Loucy (cell line): ENCODE results near the gene AUH.

Source experiments
- H2AFZ ChIP-seq: fragments of 200-600 bp; sonication (generic); 2 replicates; pipeline ENCODE4 v1.6.0; 2016; ENCODE audit warnings: antibody characterized with exemption, mild to moderate bottlenecking, low read length, moderate library complexity
- H3F3A ChIP-seq: fragments of 200-600 bp; 2 replicates; pipeline ENCODE4 v1.6.0; 2016; ENCODE audit warnings: antibody characterized with exemption, low read depth, mild to moderate bottlenecking
- H3K27me3 ChIP-seq: fragments of 200-600 bp; sonication (generic); 2 replicates; pipeline ENCODE4 v1.6.1; 2014; ENCODE audit warnings: low read length, mild to moderate bottlenecking; ENCODE audit not compliant: insufficient read depth, poor library complexity, severe bottlenecking
- H3K36me3 ChIP-seq: fragments of 200-600 bp; sonication (generic); 2 replicates; pipeline ENCODE4 v1.6.1; 2016; ENCODE audit warnings: low read length; ENCODE audit not compliant: insufficient read depth
- H3K4me1 ChIP-seq: fragments of 200-600 bp; sonication (generic); 2 replicates; pipeline ENCODE4 v1.5.1; 2014; ENCODE audit warnings: low read length, mild to moderate bottlenecking; ENCODE audit not compliant: insufficient read depth, poor library complexity, severe bottlenecking
- H3K4me2 ChIP-seq: fragments of 200-600 bp; sonication (generic); 2 replicates; pipeline ENCODE4 v1.6.0; 2014; ENCODE audit warnings: antibody characterized with exemption, low read length, low read depth, mild to moderate bottlenecking; ENCODE audit not compliant: poor library complexity, severe bottlenecking
- H3K4me3 ChIP-seq: fragments of 200-600 bp; sonication (generic); 2 replicates; pipeline ENCODE4 v1.5.1; 2014; ENCODE audit warnings: low read length, mild to moderate bottlenecking, mixed read lengths; ENCODE audit not compliant: poor library complexity, severe bottlenecking
- H3K79me2 ChIP-seq: fragments of 200-600 bp; sonication (generic); 2 replicates; pipeline ENCODE4 v1.6.1; 2014; ENCODE audit warnings: low read length; ENCODE audit not compliant: insufficient read depth
- H3K9ac ChIP-seq: fragments of 200-600 bp; sonication (generic); 2 replicates; pipeline ENCODE4 v1.6.0; 2014; ENCODE audit warnings: mild to moderate bottlenecking, low read depth, low read length, moderate library complexity; ENCODE audit not compliant: poor library complexity, severe bottlenecking
- H3K9me2 ChIP-seq: fragments of 200-600 bp; sonication (generic); replicated peaks from 2 replicates; pipeline ENCODE4 v1.6.1; 2016; ENCODE audit warnings: low read depth, low read length, mixed read lengths
- H3K9me3 ChIP-seq: fragments of 200-600 bp; sonication (generic); 2 replicates; pipeline ENCODE4 v1.6.1; 2014; ENCODE audit warnings: mild to moderate bottlenecking, antibody characterized with exemption, low read length, low read depth; ENCODE audit not compliant: insufficient read depth
- H4K20me1 ChIP-seq: fragments of 200-600 bp; sonication (generic); 2 replicates; pipeline ENCODE4 v1.6.0; 2014; ENCODE audit warnings: antibody characterized with exemption, low read length, mild to moderate bottlenecking; ENCODE audit not compliant: insufficient read depth, poor library complexity, severe bottlenecking
- EZH2phosphoT487 ChIP-seq: fragments of 200-600 bp; IDR thresholded peaks from 2 replicates; pipeline ENCODE4 v1.6.1; 2018; ENCODE audit warnings: antibody characterized with exemption, mild to moderate bottlenecking, moderate library complexity, borderline replicate concordance
- TF ChIP-seq, protein P1 (sequence below): fragments of 200-600 bp; sonication (generic); conservative IDR thresholded peaks from 2 replicates; pipeline ENCODE4 v1.5.1; 2014; ENCODE audit warnings: mild to moderate bottlenecking, antibody characterized with exemption, low read length

The AUH gene

GRCh38 chr9:91177081-91177480 is 184.6 kb downstream of the AUH start:
- H3K9ac ChIP-seq, result peak overlapping the region; percentile 38
- TF ChIP-seq, protein P1, sequence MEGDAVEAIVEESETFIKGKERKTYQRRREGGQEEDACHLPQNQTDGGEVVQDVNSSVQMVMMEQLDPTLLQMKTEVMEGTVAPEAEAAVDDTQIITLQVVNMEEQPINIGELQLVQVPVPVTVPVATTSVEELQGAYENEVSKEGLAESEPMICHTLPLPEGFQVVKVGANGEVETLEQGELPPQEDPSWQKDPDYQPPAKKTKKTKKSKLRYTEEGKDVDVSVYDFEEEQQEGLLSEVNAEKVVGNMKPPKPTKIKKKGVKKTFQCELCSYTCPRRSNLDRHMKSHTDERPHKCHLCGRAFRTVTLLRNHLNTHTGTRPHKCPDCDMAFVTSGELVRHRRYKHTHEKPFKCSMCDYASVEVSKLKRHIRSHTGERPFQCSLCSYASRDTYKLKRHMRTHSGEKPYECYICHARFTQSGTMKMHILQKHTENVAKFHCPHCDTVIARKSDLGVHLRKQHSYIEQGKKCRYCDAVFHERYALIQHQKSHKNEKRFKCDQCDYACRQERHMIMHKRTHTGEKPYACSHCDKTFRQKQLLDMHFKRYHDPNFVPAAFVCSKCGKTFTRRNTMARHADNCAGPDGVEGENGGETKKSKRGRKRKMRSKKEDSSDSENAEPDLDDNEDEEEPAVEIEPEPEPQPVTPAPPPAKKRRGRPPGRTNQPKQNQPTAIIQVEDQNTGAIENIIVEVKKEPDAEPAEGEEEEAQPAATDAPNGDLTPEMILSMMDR, result no peak
- no peak for TF ChIP-seq EZH2phosphoT487

GRCh38 chr9:91176426-91176825 is 185.3 kb downstream of the AUH start:
- no peak overlapping the region for H3K4me3 ChIP-seq
- no peaks in the 10 kb centered on the region for H3K27me3 ChIP-seq
- H4K20me1 ChIP-seq, result no peaks in the 10 kb centered on the region
- peaks cover 4% of the 10 kb centered on the region; the same call in 1 of the 2 replicates for H3K9me3 ChIP-seq
- no peaks in the 10 kb centered on the region for H3F3A ChIP-seq
- H3K9me2 ChIP-seq, result no peaks in the 10 kb centered on the region
- H3K9ac ChIP-seq, result no peak overlapping the region
- no peak for TF ChIP-seq EZH2phosphoT487
- TF ChIP-seq, protein P1, result no peak
- no peak overlapping the region for H2AFZ ChIP-seq
- no peak overlapping the region for H3K4me2 ChIP-seq
- H3K79me2 ChIP-seq, result no peaks in the 10 kb centered on the region
- no peaks in the 10 kb centered on the region for H3K36me3 ChIP-seq
- H3K4me1 ChIP-seq, result peaks cover 21% of the 10 kb centered on the region

More at GRCh38 chr9:91177081-91177480, 184.6 kb downstream of the AUH start:
- Histone ChIP-seq H3K4me2 (peak overlapping the region; percentile 35), H3K79me2 (no peaks in the 10 kb centered on the region), H3K4me3 (no peak overlapping the region), H3F3A (no peaks in the 10 kb centered on the region), H3K9me3 (no peaks in the 10 kb centered on the region), H3K27me3 (no peaks in the 10 kb centered on the region), H3K36me3 (no peaks in the 10 kb centered on the region), H3K9me2 (no peaks in the 10 kb centered on the region), H4K20me1 (no peaks in the 10 kb centered on the region), H3K4me1 (peaks cover 21% of the 10 kb centered on the region), H2AFZ (peak overlapping the region; percentile 27; the same call in 1 of the 2 replicates)

GRCh38 chr9:91174772-91175171 is 186.9 kb downstream of the AUH start:
- no peaks in the 10 kb centered on the region for H3F3A ChIP-seq
- no peaks in the 10 kb centered on the region for H4K20me1 ChIP-seq
- H3K9me3 ChIP-seq, result peaks cover 19% of the 10 kb centered on the region; the same call in 1 of the 2 replicates
- no peaks in the 10 kb centered on the region for H3K36me3 ChIP-seq
- no peak overlapping the region for H3K4me2 ChIP-seq
- H3K4me3 ChIP-seq, result no peak overlapping the region
- H3K4me1 ChIP-seq, result peaks cover 21% of the 10 kb centered on the region
- no peaks in the 10 kb centered on the region for H3K79me2 ChIP-seq
- no peak overlapping the region for H3K9ac ChIP-seq
- no peak overlapping the region for H2AFZ ChIP-seq
- TF ChIP-seq, protein P1, result no peak
- TF ChIP-seq EZH2phosphoT487, result no peak
- H3K27me3 ChIP-seq, result no peaks in the 10 kb centered on the region
- no peaks in the 10 kb centered on the region for H3K9me2 ChIP-seq
